Body of pancreas (tissue), 4 donors: ENCODE results near the gene ADAMTSL3.

Experiments used
- CTCF ChIP-seq, 7 experiments: fragments of 450-650 bp in 4 of 7; fragments of 200-600 bp in 3 of 7; sonication (generic) in 3 of 7; IDR thresholded peaks; one replicate each; pipeline ENCODE4 v1.5.1; 2016 to 2019; ENCODE audit warnings: antibody characterized with exemption in 7 of 7
- POLR2A ChIP-seq, 3 donors: fragments of 450-650 bp; IDR thresholded peaks; one replicate each; pipeline ENCODE4 v1.6.1; 2016; ENCODE audit warnings: antibody characterized with exemption in 3 of 3, mild to moderate bottlenecking in 2 of 3

DNA sequence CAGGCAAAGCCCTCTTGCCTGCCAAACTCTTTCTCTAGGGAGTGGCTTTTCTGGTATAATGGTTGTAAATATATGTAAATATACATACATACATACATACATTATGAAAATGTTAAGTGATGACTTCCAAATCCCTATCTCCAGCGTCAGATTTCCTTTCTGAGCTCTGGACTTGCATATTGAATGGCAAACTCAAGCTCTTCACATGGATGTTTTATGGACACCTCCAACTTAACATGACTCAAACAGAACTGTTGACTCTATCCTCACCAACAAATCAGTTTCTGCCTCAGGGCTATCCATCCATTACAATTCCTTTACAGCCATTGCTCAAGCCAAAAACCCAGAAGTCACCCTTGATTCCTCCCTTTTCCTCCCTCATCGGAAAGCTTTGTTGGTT is 45.1 kb downstream of the ADAMTSL3 start:
- TF ChIP-seq CTCF (IDR thresholded peaks at IDR 0.05): no peak
- no peak for TF ChIP-seq POLR2A (IDR thresholded peaks at IDR 0.05)
